Lower leg skin (tissue), 4 donors: ENCODE measurements around the gene ELOB. TPM values are rescaled to one million over a fixed set of nuclear protein-coding genes. Genes with fewer than 3 reads are reported as not detected.

Experiments
- DNase-seq, 2 donors: peaks; one replicate each; pipeline ENCODE4 v3.0.0-alpha.2; 2019; ENCODE audit warnings: low spot score in 2 of 2
- H3K4me3 ChIP-seq: fragments of 200-600 bp; sonication (generic); 2 replicates; pipeline ENCODE4 v1.5.1; 2017; ENCODE audit warnings: mild to moderate bottlenecking, low read depth; ENCODE audit not compliant: poor library complexity, severe bottlenecking
- CTCF ChIP-seq, 3 donors: fragments of 450-650 bp; IDR thresholded peaks; one replicate each; pipeline ENCODE4 v1.5.1; 2016; ENCODE audit warnings: antibody characterized with exemption in 3 of 3, mild to moderate bottlenecking in 3 of 3, moderate library complexity in 2 of 3
- POLR2A ChIP-seq, 2 donors: fragments of 450-650 bp; IDR thresholded peaks; one replicate each; pipeline ENCODE4 v1.6.1; 2016 to 2017; ENCODE audit warnings: antibody characterized with exemption in 2 of 2, mild to moderate bottlenecking in 1 of 2, moderate library complexity in 1 of 2
- WGBS, 2 donors: methylation state at CpG; one replicate each; pipeline ENCODE4 v1.1.5; 2018; 5-methylcytosine and 5-hydroxymethylcytosine counted together
- intact Hi-C: fragments of 100-400 bp; cut with DNase I; formaldehyde crosslinking; loops from one replicate; pipeline ENCODE4 v1.15.0; 2023; ENCODE audit warnings: low total_unique reads
- total RNA-seq, 4 donors: library from RNA; depleted of rRNA; stranded (reverse); fragments of >200 nt; gene quantifications; one replicate each; pipeline ENCODE4 v1.1.0, GENCODE V29; 2016

The ELOB gene
- total RNA-seq, 4 donors from 2014 or later, result 244 to 2,128 (median 328) TPM

- WGBS, 2 donors, result 90 to 91% methylated on average over 19 of the region's 19 CpGs
- intact Hi-C loops, result no loop called here
- H3K4me3 ChIP-seq, result no peak overlapping the region
- TF ChIP-seq CTCF (IDR thresholded peaks at IDR 0.05), result no peak
- no peak for TF ChIP-seq POLR2A (IDR thresholded peaks at IDR 0.05)
- no peak for DNase-seq
Measured at GRCh38 chr16:2743007-2743810, 33.9 kb downstream of the ELOB start.

GRCh38 chr16:2742323-2743006 lies 34.6 kb downstream of the ELOB start:
- no peak for DNase-seq
- intact Hi-C loops, result no loop called here
- WGBS, 2 donors, result 91 to 93% methylated on average over 12 of the region's 12 CpGs
- TF ChIP-seq POLR2A (IDR thresholded peaks at IDR 0.05) (no peak), CTCF (IDR thresholded peaks at IDR 0.05) (no peak)
- no peak overlapping the region for H3K4me3 ChIP-seq

GRCh38 chr16:2741168-2741567 lies 35.9 kb downstream of the ELOB start:
- 91 to 100% methylated on average over 4 of the region's 4 CpGs for WGBS, 2 donors
- DNase-seq, result no peak
- H3K4me3 ChIP-seq, result no peak overlapping the region
- TF ChIP-seq POLR2A (IDR thresholded peaks at IDR 0.05) (no peak), CTCF (IDR thresholded peaks at IDR 0.05) (no peak)
- intact Hi-C loops, result no loop called here

- TF ChIP-seq CTCF (IDR thresholded peaks at IDR 0.05), result no peak
- no peak for TF ChIP-seq POLR2A (IDR thresholded peaks at IDR 0.05)
- intact Hi-C loops, result no loop called here
- 82 to 92% methylated on average over 6 of the region's 6 CpGs for WGBS, 2 donors
- DNase-seq, result no peak
- no peak overlapping the region for H3K4me3 ChIP-seq
Measured at GRCh38 chr16:2740476-2740875, 36.6 kb downstream of the ELOB start.

GRCh38 chr16:2739625-2740430 lies 37.3 kb downstream of the ELOB start:
- intact Hi-C loops, result no loop called here

More at GRCh38 chr16:2739625-2740430, 37.3 kb downstream of the ELOB start:
- TF ChIP-seq POLR2A (IDR thresholded peaks at IDR 0.05) (no peak), CTCF (IDR thresholded peaks at IDR 0.05) (no peak)
- H3K4me3 ChIP-seq, result no peak overlapping the region
- DNase-seq, result no peak
- 61 to 69% methylated on average over 8 of the region's 8 CpGs for WGBS, 2 donors
